ENCODE data around the gene CDH23.

The CDH23 gene

DNA sequence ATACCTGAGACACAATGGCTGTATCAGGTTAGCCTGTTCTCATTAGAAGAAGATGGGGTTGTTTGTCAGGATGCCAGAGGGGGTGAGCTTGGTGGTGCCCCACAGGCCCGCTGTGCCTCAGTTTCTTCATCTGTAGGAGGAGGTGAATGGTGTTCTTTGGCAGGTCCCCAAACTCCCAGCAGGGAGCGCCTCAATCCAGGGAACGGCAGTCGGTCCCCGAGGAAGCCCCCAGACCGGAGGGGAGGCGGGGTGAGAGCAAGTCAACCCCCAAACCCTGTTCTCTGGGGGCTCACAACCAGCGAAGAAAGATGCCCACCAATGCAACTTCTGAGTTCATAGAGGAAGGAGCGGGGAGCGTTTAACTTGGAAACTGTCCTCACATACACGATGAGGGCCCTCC lies 306.9 kb downstream of the CDH23 start:
- TF ChIP-seq CTCF (IDR thresholded peaks at IDR 0.05) (no peak), ZFX (IDR thresholded peaks at IDR 0.05; ENCODE audit: borderline replicate concordance) (no peak)
- no peak overlapping the region for H3K27ac ChIP-seq

GRCh38 chr10:71704816-71705215 lies 308.1 kb downstream of the CDH23 start:
- H3K27ac ChIP-seq, result no peak overlapping the region
- TF ChIP-seq CTCF (IDR thresholded peaks at IDR 0.05) (no peak), ZFX (IDR thresholded peaks at IDR 0.05; ENCODE audit: borderline replicate concordance) (no peak)

GRCh38 chr10:71705582-71705981 lies 308.9 kb downstream of the CDH23 start:
- TF ChIP-seq CTCF (IDR thresholded peaks at IDR 0.05) (no peak), ZFX (IDR thresholded peaks at IDR 0.05; ENCODE audit: borderline replicate concordance) (no peak)
- H3K27ac ChIP-seq, result no peak overlapping the region

- TF ChIP-seq CTCF (IDR thresholded peaks at IDR 0.05), result no peak
- TF ChIP-seq ZFX (IDR thresholded peaks at IDR 0.05; ENCODE audit: borderline replicate concordance), result no peak
- no peak overlapping the region for H3K27ac ChIP-seq
These were observed 309.7 kb downstream of the CDH23 start for GRCh38 chr10:71706216-71707121.

DNA sequence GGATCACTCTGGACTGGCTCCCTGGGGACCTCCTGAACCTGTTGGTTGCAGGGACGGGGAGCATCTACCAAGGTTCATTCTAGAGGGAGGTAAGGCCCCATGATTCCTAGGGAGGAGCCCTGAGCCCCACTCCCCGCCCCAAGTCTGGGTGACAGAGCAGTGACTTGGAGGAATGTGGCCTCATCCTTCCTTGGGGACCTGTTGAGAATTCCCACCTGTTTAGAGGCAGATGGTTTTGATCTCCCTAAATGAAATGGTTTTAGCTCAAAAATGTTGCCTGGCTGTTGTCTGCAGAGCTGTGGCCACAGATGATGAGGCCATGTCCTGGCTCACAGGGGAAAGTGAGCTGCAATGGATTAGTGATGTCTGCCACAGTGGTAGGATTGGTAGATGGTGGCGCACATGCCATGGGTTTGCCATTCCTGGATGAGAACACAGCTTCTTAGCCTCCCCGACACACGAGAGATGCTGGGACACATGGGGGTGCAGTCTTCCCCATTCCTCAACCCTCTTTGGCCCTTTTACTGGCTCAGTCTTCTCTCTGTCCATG lies 310.6 kb downstream of the CDH23 start:
- TF ChIP-seq CTCF (IDR thresholded peaks at IDR 0.05) (no peak), ZFX (IDR thresholded peaks at IDR 0.05; ENCODE audit: borderline replicate concordance) (no peak)
- no peak overlapping the region for H3K27ac ChIP-seq

DNA sequence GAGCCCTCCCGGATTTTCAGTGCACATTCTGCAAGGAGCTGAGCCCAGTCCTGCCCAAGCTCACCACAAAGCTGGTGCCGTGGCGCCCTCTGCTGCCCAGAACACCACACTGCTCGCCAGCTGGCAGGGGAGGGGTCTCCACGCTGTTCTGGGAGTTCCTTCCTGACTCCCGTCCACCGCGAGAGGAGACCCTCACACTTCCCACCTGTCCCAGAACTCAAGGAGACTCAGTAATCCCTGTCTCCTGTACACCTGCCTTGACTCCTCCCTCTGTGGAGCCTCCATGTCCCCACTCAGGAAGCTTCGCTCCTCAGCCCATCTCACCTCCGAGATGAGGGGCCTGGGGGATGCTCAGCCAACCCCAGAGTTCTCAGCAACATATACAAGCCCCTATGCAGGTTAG lies 311.6 kb downstream of the CDH23 start:
- TF ChIP-seq CTCF (IDR thresholded peaks at IDR 0.05), result peak; percentile 86
- no peak for TF ChIP-seq ZFX (IDR thresholded peaks at IDR 0.05; ENCODE audit: borderline replicate concordance)
- H3K27ac ChIP-seq, result no peak overlapping the region

Measured in 22Rv1 (cell line).